VCaP (cell line): Measurements from ENCODE around the gene MAN2A1.

Experiments
- H3K27ac ChIP-seq: fragments of 450-650 bp; 2 replicates; pipeline ENCODE4 v1.5.1; 2017
- TF ChIP-seq, protein P1 (sequence below): fragments of 450-650 bp; conservative IDR thresholded peaks from 2 replicates; pipeline ENCODE4 v1.5.1; 2017; ENCODE audit warnings: mild to moderate bottlenecking, moderate library complexity

The MAN2A1 gene

DNA sequence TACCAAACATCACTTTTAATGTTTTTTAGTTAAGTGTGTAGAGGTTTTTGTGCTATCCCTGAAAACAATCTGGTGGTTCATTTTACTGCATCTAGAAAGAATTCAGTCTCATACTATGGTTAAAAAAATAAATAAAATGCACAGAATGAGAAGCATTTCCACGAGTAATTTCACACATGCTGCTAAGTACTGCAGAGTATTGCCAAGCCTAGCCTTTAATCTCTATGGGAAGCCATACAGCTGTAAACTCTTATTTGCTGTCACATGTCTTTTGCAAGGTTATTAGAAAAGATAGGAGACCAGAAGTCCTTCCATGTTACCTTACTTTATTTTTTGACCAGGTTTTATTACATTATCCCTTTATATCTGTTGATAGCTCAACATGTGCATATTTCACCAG lies 37.6 kb upstream of the MAN2A1 start:
- no peak overlapping the region for H3K27ac ChIP-seq
- TF ChIP-seq, protein P1, sequence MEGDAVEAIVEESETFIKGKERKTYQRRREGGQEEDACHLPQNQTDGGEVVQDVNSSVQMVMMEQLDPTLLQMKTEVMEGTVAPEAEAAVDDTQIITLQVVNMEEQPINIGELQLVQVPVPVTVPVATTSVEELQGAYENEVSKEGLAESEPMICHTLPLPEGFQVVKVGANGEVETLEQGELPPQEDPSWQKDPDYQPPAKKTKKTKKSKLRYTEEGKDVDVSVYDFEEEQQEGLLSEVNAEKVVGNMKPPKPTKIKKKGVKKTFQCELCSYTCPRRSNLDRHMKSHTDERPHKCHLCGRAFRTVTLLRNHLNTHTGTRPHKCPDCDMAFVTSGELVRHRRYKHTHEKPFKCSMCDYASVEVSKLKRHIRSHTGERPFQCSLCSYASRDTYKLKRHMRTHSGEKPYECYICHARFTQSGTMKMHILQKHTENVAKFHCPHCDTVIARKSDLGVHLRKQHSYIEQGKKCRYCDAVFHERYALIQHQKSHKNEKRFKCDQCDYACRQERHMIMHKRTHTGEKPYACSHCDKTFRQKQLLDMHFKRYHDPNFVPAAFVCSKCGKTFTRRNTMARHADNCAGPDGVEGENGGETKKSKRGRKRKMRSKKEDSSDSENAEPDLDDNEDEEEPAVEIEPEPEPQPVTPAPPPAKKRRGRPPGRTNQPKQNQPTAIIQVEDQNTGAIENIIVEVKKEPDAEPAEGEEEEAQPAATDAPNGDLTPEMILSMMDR: no peak

DNA sequence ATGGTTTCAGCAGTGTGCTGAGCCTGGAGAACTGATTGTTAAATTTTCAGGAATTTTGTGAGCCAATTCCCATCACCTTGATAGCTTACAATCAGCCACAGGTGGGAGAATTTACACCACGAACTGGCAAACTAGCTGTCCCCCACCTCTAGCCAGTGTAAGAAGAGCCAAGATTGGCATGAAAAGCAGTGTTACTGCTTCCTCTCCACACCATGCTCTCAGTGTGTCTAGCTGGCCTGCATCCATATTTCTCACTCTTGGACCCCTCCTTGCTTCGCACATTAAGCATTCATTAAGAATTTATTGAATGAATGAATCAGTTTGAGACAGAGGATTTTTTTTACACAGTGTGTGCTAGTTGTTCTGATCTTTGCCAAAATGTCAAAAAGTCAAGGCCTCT lies 36.7 kb upstream of the MAN2A1 start:
- TF ChIP-seq, protein P1: no peak
- H3K27ac ChIP-seq: peak overlapping the region; percentile 65

DNA sequence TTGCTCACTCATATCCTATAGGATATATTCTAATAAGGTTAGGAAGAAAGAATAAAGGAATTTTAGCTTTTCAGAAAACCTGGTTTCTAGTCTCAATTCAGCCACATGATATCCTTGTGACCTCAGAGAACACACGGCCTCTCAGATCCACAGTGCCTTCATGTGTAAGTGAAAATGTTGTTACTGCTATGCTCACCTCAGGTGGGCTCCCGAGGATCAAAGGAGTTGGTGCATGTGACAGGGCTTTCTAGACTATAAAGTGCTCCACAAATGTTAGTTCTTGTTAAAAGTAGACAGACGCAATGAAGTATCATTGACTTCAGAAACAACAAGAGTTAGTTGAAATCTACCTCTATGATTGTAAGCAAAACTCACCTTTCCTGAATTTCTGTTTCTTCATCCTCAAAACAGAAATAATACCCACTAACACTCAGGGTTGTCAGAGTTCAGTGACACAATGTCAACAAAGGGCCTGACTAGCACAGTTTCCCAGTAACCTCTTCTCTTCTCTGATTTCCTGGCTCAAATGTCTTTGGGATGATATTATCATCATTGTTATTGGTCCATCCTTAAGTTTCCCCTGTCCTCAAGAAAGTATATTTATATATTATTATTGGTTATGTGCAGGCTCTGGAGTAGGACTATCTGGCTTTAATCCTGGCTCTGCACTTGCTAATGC lies 36.0 kb upstream of the MAN2A1 start:
- TF ChIP-seq, protein P1: no peak
- peak overlapping the region; percentile 65 for H3K27ac ChIP-seq

DNA sequence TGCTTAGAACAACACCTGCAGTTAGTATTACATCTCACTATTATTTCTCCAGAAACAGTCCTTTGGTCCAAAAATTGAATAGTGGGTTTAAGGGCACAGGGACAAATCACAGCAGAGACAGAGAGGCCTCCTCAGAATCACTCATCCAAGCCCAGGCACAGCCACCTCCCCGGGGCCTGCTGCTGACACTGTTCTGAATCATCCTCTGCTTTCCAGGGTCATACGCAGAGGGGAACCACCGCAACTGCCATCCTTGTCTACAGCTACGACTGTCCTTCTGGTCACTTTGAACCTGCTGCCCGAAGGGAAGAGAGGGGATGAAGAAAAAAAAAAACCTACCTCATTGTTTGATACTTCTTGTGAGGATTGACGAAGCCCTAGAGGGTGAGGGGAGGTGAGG lies 35.3 kb upstream of the MAN2A1 start:
- TF ChIP-seq, protein P1: no peak
- H3K27ac ChIP-seq: peak overlapping the region; percentile 65

DNA sequence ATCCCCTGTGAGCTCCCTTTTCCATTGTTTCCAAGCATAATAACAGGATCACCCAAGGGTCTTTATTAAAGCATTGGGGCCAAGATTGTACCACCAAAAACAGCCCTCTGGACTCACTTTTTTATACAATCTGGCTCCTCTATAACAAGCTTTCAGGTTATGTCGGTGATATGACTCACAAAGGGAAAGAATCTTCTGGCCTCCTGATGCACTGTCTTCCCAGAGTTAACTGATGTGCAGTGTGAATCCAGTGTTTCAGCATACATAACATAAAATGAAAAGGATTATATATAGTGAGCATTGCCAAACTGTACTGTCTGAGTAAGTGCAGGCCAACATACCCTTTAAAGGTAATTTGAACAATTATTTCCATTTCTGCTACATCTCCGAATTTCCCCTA lies 33.9 kb upstream of the MAN2A1 start:
- H3K27ac ChIP-seq: peak overlapping the region; percentile 65; the same call in 1 of the 2 replicates
- TF ChIP-seq, protein P1: no peak

DNA sequence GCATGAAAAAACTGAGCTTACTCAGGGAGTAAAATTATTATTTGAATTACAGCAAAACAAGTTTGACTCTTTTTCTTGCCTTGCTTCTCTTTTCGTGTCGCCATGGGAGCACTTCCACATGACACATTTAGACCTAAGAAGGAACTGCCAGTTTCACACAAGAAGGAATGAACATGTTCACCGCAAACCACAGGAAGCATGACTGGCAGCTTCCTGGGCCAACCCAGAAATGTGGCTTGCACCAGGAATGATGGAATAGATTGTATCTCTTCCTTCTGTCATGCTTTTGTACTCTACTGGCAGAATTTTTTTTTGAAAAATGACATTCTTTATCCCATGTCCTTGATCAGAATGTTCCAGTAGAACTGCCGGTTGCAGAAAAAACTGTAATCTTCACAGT lies 32.9 kb upstream of the MAN2A1 start:
- TF ChIP-seq, protein P1: no peak
- peak overlapping the region; percentile 18; the same call in 1 of the 2 replicates for H3K27ac ChIP-seq

DNA sequence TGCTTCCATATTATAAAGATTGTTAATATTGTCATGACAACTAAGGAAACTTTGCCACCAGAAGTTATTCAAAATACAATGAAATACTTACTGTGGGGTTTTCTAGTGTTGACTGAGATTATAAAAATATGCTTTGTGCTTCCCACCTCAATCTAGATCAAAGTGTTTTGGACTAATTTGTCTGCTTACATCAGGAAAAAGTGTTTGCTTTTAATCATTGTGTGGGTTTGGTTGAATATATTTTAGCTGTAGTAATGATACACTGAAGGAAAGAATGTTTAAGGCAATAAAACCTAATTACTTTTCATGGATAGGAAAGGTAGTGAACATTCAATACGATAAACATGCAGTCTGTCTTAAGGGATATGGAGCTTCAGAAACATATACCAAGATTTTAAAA lies 29.8 kb upstream of the MAN2A1 start:
- TF ChIP-seq, protein P1: no peak
- H3K27ac ChIP-seq: no peak overlapping the region
